OCI-LY7 (cell line): ENCODE results near the gene LRRC7. TPM values are rescaled to one million over a fixed set of nuclear protein-coding genes. Genes with fewer than 3 reads are reported as not detected.

ENCODE experiments used
- BruUV-seq: library from RNA; stranded (reverse); fragments of 400-500 nt; replicated peaks from 2 replicates; lab custom pipeline; 2021; lab: Mats Ljungman, UMichigan
- CTCF ChIA-PET: fragments of 300-600 bp; sonication (Branson Sonifier 250); formaldehyde crosslinking; loops from one replicate; lab custom pipeline; 2022; ENCODE audit warnings: antibody characterized with exemption; ENCODE audit not compliant: unreplicated experiment; lab: Charles Lee
- POLR2A ChIA-PET: fragments of 300-600 bp; sonication (Branson Sonifier 250); formaldehyde crosslinking; loops from one replicate; lab custom pipeline; 2022; ENCODE audit warnings: antibody characterized with exemption; lab: Charles Lee
- DNase-seq: peaks from one replicate; pipeline ENCODE4 v3.0.0-alpha.2; 2015; ENCODE audit warnings: low spot score
- H2AFZ ChIP-seq: fragments of 200-600 bp; sonication (generic), shearing (Covaris generic); 2 replicates; pipeline ENCODE4 v1.6.1; 2014; ENCODE audit warnings: mild to moderate bottlenecking, antibody characterized with exemption, low read length, moderate library complexity
- H3K27ac ChIP-seq: fragments of 200-600 bp; sonication (generic); 2 replicates; pipeline ENCODE4 v1.5.1; 2014; ENCODE audit warnings: mixed run types, low read depth, mild to moderate bottlenecking, moderate library complexity, low read length, inconsistent platforms; ENCODE audit not compliant: poor library complexity, severe bottlenecking
- H3K36me3 ChIP-seq: fragments of 200-600 bp; sonication (generic); 2 replicates; pipeline ENCODE4 v1.6.1; 2014; ENCODE audit warnings: mild to moderate bottlenecking, antibody characterized with exemption, low read length, moderate library complexity, mixed read lengths; ENCODE audit not compliant: insufficient read depth
- H3K4me1 ChIP-seq: fragments of 200-600 bp; sonication (generic); 2 replicates; pipeline ENCODE4 v1.5.1; 2014; ENCODE audit warnings: mild to moderate bottlenecking, low read length; ENCODE audit not compliant: insufficient read depth, poor library complexity, severe bottlenecking
- H3K4me2 ChIP-seq: fragments of 200-600 bp; sonication (generic); 2 replicates; pipeline ENCODE4 v1.6.1; 2014; ENCODE audit warnings: mild to moderate bottlenecking, low read length
- H3K4me3 ChIP-seq: fragments of 200-600 bp; sonication (generic); 2 replicates; pipeline ENCODE4 v1.5.1; 2014; ENCODE audit warnings: mild to moderate bottlenecking, low read depth, low read length; ENCODE audit not compliant: poor library complexity, severe bottlenecking
- H3K79me2 ChIP-seq: fragments of 200-600 bp; sonication (generic); 2 replicates; pipeline ENCODE4 v1.6.1; 2016; ENCODE audit warnings: low read depth, mild to moderate bottlenecking, low read length, moderate library complexity, mixed read lengths; ENCODE audit not compliant: insufficient read depth
- H3K9me2 ChIP-seq: fragments of 200-600 bp; sonication (generic); 2 replicates; pipeline ENCODE4 v1.6.1; 2016; ENCODE audit warnings: mild to moderate bottlenecking, low read length, mixed read lengths; ENCODE audit not compliant: insufficient read depth
- H3K9me3 ChIP-seq: fragments of 200-600 bp; sonication (generic); 2 replicates; pipeline ENCODE4 v1.6.1; 2014; ENCODE audit warnings: mild to moderate bottlenecking, mixed run types, low read length, mixed read lengths
- H4K20me1 ChIP-seq: fragments of 200-600 bp; sonication (generic); 2 replicates; pipeline ENCODE4 v1.6.1; 2014; ENCODE audit warnings: mild to moderate bottlenecking, antibody characterized with exemption, low read length, moderate library complexity, mixed read lengths; ENCODE audit not compliant: insufficient read depth
- CTCF ChIP-seq: fragments of 200-600 bp; sonication (generic); conservative IDR thresholded peaks from 2 replicates; pipeline ENCODE4 v1.5.1; 2014; ENCODE audit warnings: mild to moderate bottlenecking, antibody characterized with exemption, low read length, moderate library complexity, mixed read lengths
- EZH2phosphoT487 ChIP-seq: fragments of 200-600 bp; sonication (generic); IDR thresholded peaks from 2 replicates; pipeline ENCODE4 v1.6.1; 2018; ENCODE audit warnings: low read depth, borderline replicate concordance, mild to moderate bottlenecking, mixed run types, antibody characterized with exemption, low read length, moderate library complexity, mixed read lengths
- intact Hi-C: fragments of 100-400 bp; cut with micrococcal nuclease; formaldehyde crosslinking; loops from one replicate; pipeline ENCODE4 v1.10.0; 2022; ENCODE audit not compliant: unreplicated experiment
- total RNA-seq, 2 experiments: library from RNA; depleted of rRNA in 1 of 2; stranded (reverse); fragments of >200 nt in 1 of 2; shearing (Covaris generic) in 1 of 2; gene quantifications; 2 replicates each; pipeline ENCODE4 v1.2.3, GENCODE V29; 2014 to 2022

LRRC7 gene
- total RNA-seq, 2 experiments from 2014 or later, result not detected

- Histone ChIP-seq H3K79me2 (no peaks in the 10 kb centered on the region), H3K9me2 (no peaks in the 10 kb centered on the region), H3K4me2 (no peak overlapping the region), H2AFZ (no peak overlapping the region), H3K4me1 (no peaks in the 10 kb centered on the region), H3K27ac (no peak overlapping the region), H3K4me3 (no peak overlapping the region), H3K36me3 (peaks cover 38% of the 10 kb centered on the region), H4K20me1 (no peaks in the 10 kb centered on the region), H3K9me3 (no peaks in the 10 kb centered on the region)
- TF ChIP-seq EZH2phosphoT487, result no peak
- TF ChIP-seq CTCF, result no peak
- POLR2A ChIA-PET, result interaction anchor here (0.7 kb wide), 1 partner anchor 116 kb away, joined by 3 read pairs; no protein-coding TSS in a partner anchor
- intact Hi-C loops, result no loop called here
- CTCF ChIA-PET, result no interaction called here
- DNase-seq, result no peak
- no TSS peak for BruUV-seq
Observed at GRCh38 chr1:70171512-70171911, 603.8 kb downstream of the LRRC7 start.
